Thyroid gland (tissue), 4 donors: Measurements from ENCODE around the gene CCDC175. TPM values are rescaled to one million over a fixed set of nuclear protein-coding genes. Genes with fewer than 3 reads are reported as not detected.

ENCODE experiments used
- DNase-seq, 2 donors: peaks; one replicate each; pipeline ENCODE4 v3.0.0-alpha.2; 2019
- H3K27ac ChIP-seq, 3 donors: fragments of 200-600 bp; sonication (generic); 1 replicate in 2 of 3; 2 replicates in 1 of 3; pipeline ENCODE4 v1.5.1; 2016 to 2019; ENCODE audit warnings: mild to moderate bottlenecking in 1 of 3, moderate library complexity in 1 of 3
- H3K27me3 ChIP-seq: fragments of 200-600 bp; sonication (generic); one replicate; pipeline ENCODE4 v1.5.1; 2019
- H3K36me3 ChIP-seq, 2 donors: fragments of 200-600 bp; sonication (generic); one replicate each; pipeline ENCODE4 v1.5.1; 2016 to 2019
- H3K4me1 ChIP-seq, 2 donors: fragments of 200-600 bp; sonication (generic); one replicate each; pipeline ENCODE4 v1.5.1; 2017 to 2019
- H3K4me3 ChIP-seq, 3 donors: fragments of 200-600 bp; sonication (generic); replicated peaks in 1 of 3; 1 replicate in 2 of 3; 2 replicates in 1 of 3; pipeline ENCODE4 v1.5.1; 2016; ENCODE audit warnings: mild to moderate bottlenecking in 1 of 3
- H3K9me3 ChIP-seq: fragments of 200-600 bp; sonication (generic); one replicate; pipeline ENCODE4 v1.5.1; 2017
- CTCF ChIP-seq, 6 experiments: fragments of 200-600 bp in 3 of 6; fragments of 450-650 bp in 3 of 6; sonication (generic) in 3 of 6; IDR thresholded peaks; one replicate each; pipeline ENCODE4 v1.5.1; 2016 to 2019; ENCODE audit warnings: antibody characterized with exemption in 6 of 6, mild to moderate bottlenecking in 2 of 6, inconsistent platforms in 1 of 6, moderate library complexity in 1 of 6
- POLR2A ChIP-seq, 2 donors: fragments of 450-650 bp; IDR thresholded peaks; one replicate each; pipeline ENCODE4 v1.6.1; 2017; ENCODE audit warnings: antibody characterized with exemption in 2 of 2, mild to moderate bottlenecking in 2 of 2, moderate library complexity in 1 of 2
- WGBS, 2 donors: methylation state at CpG; one replicate each; pipeline ENCODE4 v1.1.5; 2017; 5-methylcytosine and 5-hydroxymethylcytosine counted together
- intact Hi-C: fragments of 100-400 bp; cut with DNase I; formaldehyde crosslinking; loops from one replicate; pipeline ENCODE4 v1.15.1; 2023
- total RNA-seq, 4 donors: library from RNA; depleted of rRNA; stranded (reverse); fragments of >200 nt; gene quantifications; one replicate each; pipeline ENCODE4 v1.2.3, GENCODE V29; 2016

Gene CCDC175
- total RNA-seq, 4 donors from 2014 or later, result 0.24 TPM; not detected in 3

GRCh38 chr14:59566296-59566695, 10.3 kb downstream of the CCDC175 start:
- 58 to 62% methylated on average over 1 of the region's 1 CpG for WGBS, 2 donors
- intact Hi-C loops, result no loop called here
- H3K9me3 ChIP-seq, result no peaks in the 10 kb centered on the region
- no peak overlapping the region for H3K4me3 ChIP-seq
- H3K27ac ChIP-seq, result no peak overlapping the region
- no peaks in the 10 kb centered on the region for H3K27me3 ChIP-seq
- H3K4me1 ChIP-seq, result no peaks in the 10 kb centered on the region
- H3K36me3 ChIP-seq, result no peaks in the 10 kb centered on the region
- no peak for DNase-seq
- no peak for TF ChIP-seq CTCF (IDR thresholded peaks at IDR 0.05)
- TF ChIP-seq POLR2A (IDR thresholded peaks at IDR 0.05), result no peak

GRCh38 chr14:59565087-59565486, 11.5 kb downstream of the CCDC175 start:
- no peaks in the 10 kb centered on the region for H3K4me1 ChIP-seq
- no peak overlapping the region for H3K4me3 ChIP-seq
- no peak overlapping the region for H3K27ac ChIP-seq
- DNase-seq, result no peak
- TF ChIP-seq CTCF (IDR thresholded peaks at IDR 0.05) (no peak), POLR2A (IDR thresholded peaks at IDR 0.05) (no peak)
- 81 to 87% methylated on average over 1 of the region's 1 CpG for WGBS, 2 donors
- H3K36me3 ChIP-seq, result no peaks in the 10 kb centered on the region
- H3K27me3 ChIP-seq, result no peaks in the 10 kb centered on the region
- H3K9me3 ChIP-seq, result no peaks in the 10 kb centered on the region
- intact Hi-C loops, result no loop called here

GRCh38 chr14:59564366-59564765, 12.2 kb downstream of the CCDC175 start:
- no peak overlapping the region for H3K27ac ChIP-seq
- TF ChIP-seq CTCF (IDR thresholded peaks at IDR 0.05) (no peak), POLR2A (IDR thresholded peaks at IDR 0.05) (no peak)
- 25 to 27% methylated on average over 2 of the region's 2 CpGs for WGBS, 2 donors
- no peak overlapping the region for H3K4me3 ChIP-seq
- intact Hi-C loops, result no loop called here
- no peaks in the 10 kb centered on the region for H3K9me3 ChIP-seq
- no peaks in the 10 kb centered on the region for H3K36me3 ChIP-seq
- no peaks in the 10 kb centered on the region for H3K27me3 ChIP-seq
- H3K4me1 ChIP-seq, result no peaks in the 10 kb centered on the region
- no peak for DNase-seq

GRCh38 chr14:59547310-59547709, 29.3 kb downstream of the CCDC175 start:
- no peak overlapping the region for H3K27ac ChIP-seq
- no peaks in the 10 kb centered on the region for H3K27me3 ChIP-seq
- intact Hi-C loops, result no loop called here
- TF ChIP-seq CTCF (IDR thresholded peaks at IDR 0.05) (no peak), POLR2A (IDR thresholded peaks at IDR 0.05) (no peak)
- no peaks in the 10 kb centered on the region for H3K9me3 ChIP-seq
- WGBS, 2 donors, result 91 to 92% methylated on average over 2 of the region's 2 CpGs
- no peak overlapping the region for H3K4me3 ChIP-seq
- no peaks in the 10 kb centered on the region for H3K36me3 ChIP-seq
- DNase-seq, result no peak
- H3K4me1 ChIP-seq, result no peaks in the 10 kb centered on the region

GRCh38 chr14:59543873-59544272, 32.7 kb downstream of the CCDC175 start:
- Histone ChIP-seq H3K27ac (no peak overlapping the region), H3K4me1 (no peaks in the 10 kb centered on the region), H3K9me3 (no peaks in the 10 kb centered on the region), H3K4me3 (no peak overlapping the region), H3K36me3 (no peaks in the 10 kb centered on the region), H3K27me3 (no peaks in the 10 kb centered on the region)
- DNase-seq, result no peak
- TF ChIP-seq CTCF (IDR thresholded peaks at IDR 0.05) (no peak), POLR2A (IDR thresholded peaks at IDR 0.05) (no peak)
- WGBS, 2 donors, result 27 to 44% methylated on average over 7 of the region's 7 CpGs
- intact Hi-C loops, result no loop called here
